NCI-H2081 treated with DMSO at 0.1 percent for 48 hours (cell line): Measurements from ENCODE around the gene SPO11.
"Not testable (repeated sequence)": the region's sequence is repeated elsewhere in the genome, so short reads cannot be mapped to it uniquely, and the experiment has no call there.

ENCODE experiments used
- DNase-seq: peaks from one replicate; lab custom pipeline; 2025; lab: John Stamatoyannopoulos, UW

Gene SPO11

GRCh38 chr20:57341663-57342062 is 12.1 kb downstream of the SPO11 start:
- DNase-seq, result no peak

- no peak for DNase-seq
Observed at GRCh38 chr20:57342829-57343228, 13.2 kb downstream of the SPO11 start.

GRCh38 chr20:57346477-57346876 is 16.9 kb downstream of the SPO11 start:
- no peak for DNase-seq

GRCh38 chr20:57347393-57347792 is 17.8 kb downstream of the SPO11 start:
- no peak for DNase-seq

GRCh38 chr20:57348200-57348921 is 18.8 kb downstream of the SPO11 start:
- not testable (repeated sequence) for DNase-seq

GRCh38 chr20:57348922-57349574 is 19.4 kb downstream of the SPO11 start:
- DNase-seq, result not testable (repeated sequence)

GRCh38 chr20:57350081-57350710 is 20.6 kb downstream of the SPO11 start:
- no peak for DNase-seq

- DNase-seq, result not testable (repeated sequence)
Observed at GRCh38 chr20:57350726-57351041, 21.1 kb downstream of the SPO11 start.

GRCh38 chr20:57351042-57351783 is 21.6 kb downstream of the SPO11 start, which contains the start of gene RAE1:
RAE1 (plus strand) TSS chr20:57351255; CDS start chr20:57354039, 2,784 bp downstream.
- peak; percentile 52 for DNase-seq

- no peak for DNase-seq
Observed at GRCh38 chr20:57352305-57352704, 22.7 kb downstream of the SPO11 start.

- no peak for DNase-seq
Observed at GRCh38 chr20:57353351-57353750, 23.7 kb downstream of the SPO11 start.

GRCh38 chr20:57361517-57361916 is 31.9 kb downstream of the SPO11 start:
- DNase-seq, result no peak

- no peak for DNase-seq
Observed at GRCh38 chr20:57364451-57364850, 34.8 kb downstream of the SPO11 start.

GRCh38 chr20:57369596-57369995 is 40.0 kb downstream of the SPO11 start:
- DNase-seq, result no peak

GRCh38 chr20:57370316-57370715 is 40.7 kb downstream of the SPO11 start:
- no peak for DNase-seq

GRCh38 chr20:57371363-57371762 is 41.8 kb downstream of the SPO11 start:
- no peak for DNase-seq

GRCh38 chr20:57372157-57372556 is 42.6 kb downstream of the SPO11 start:
- DNase-seq, result no peak

- DNase-seq, result no peak
Observed at GRCh38 chr20:57372581-57373350, 43.2 kb downstream of the SPO11 start.

GRCh38 chr20:57374343-57374930 is 44.8 kb downstream of the SPO11 start:
- no peak for DNase-seq

- DNase-seq, result no peak
Observed at GRCh38 chr20:57374931-57375651, 45.5 kb downstream of the SPO11 start.
